Inferior parietal cortex (tissue), 1 donor: ENCODE results near the gene MRGPRG.

Experiments used
- DNase-seq: peaks from one replicate; pipeline ENCODE4 v3.0.0-alpha.2; 2016; ENCODE audit errors: extremely low spot score

Gene MRGPRG

GRCh38 chr11:3225826-3226750 lies 7.5 kb upstream of the MRGPRG start:
- no peak for DNase-seq

- no peak for DNase-seq
These were observed 6.6 kb upstream of the MRGPRG start for GRCh38 chr11:3225159-3225758.

- DNase-seq: no peak
These were observed 5.9 kb upstream of the MRGPRG start for GRCh38 chr11:3224401-3225057.

GRCh38 chr11:3223932-3224381 lies 5.3 kb upstream of the MRGPRG start:
- no peak for DNase-seq

GRCh38 chr11:3222941-3223915 lies 4.6 kb upstream of the MRGPRG start:
- DNase-seq: no peak

- no peak for DNase-seq
These were observed 3.6 kb upstream of the MRGPRG start for GRCh38 chr11:3222003-3222855.

- no peak for DNase-seq
These were observed 2.9 kb upstream of the MRGPRG start for GRCh38 chr11:3221408-3222002.

- DNase-seq: no peak
These were observed 2.2 kb upstream of the MRGPRG start for GRCh38 chr11:3220521-3221407.

- DNase-seq: no peak
These were observed 1.5 kb upstream of the MRGPRG start for GRCh38 chr11:3220101-3220500.

GRCh38 chr11:3219281-3219892 lies 774 bp upstream of the MRGPRG start:
- no peak for DNase-seq

- DNase-seq: no peak
These were observed 663 bp downstream of the MRGPRG start for GRCh38 chr11:3217818-3218482.

- DNase-seq: no peak
These were observed 2.5 kb downstream of the MRGPRG start for GRCh38 chr11:3216027-3216525.

- no peak for DNase-seq
These were observed 3.1 kb downstream of the MRGPRG start for GRCh38 chr11:3215346-3216026.

- DNase-seq: no peak
These were observed 4.3 kb downstream of the MRGPRG start for GRCh38 chr11:3214420-3214699.

- DNase-seq: no peak
These were observed 4.8 kb downstream of the MRGPRG start for GRCh38 chr11:3213659-3214419.

- no peak for DNase-seq
These were observed 10.3 kb downstream of the MRGPRG start for GRCh38 chr11:3208272-3208671.
